Neutrophil (primary cell): ENCODE data around the gene TMEM151B.
"Not testable (repeated sequence)": the region's sequence is repeated elsewhere in the genome, so short reads cannot be mapped to it uniquely, and the experiment has no call there.

Source experiments
- H3K27ac ChIP-seq: fragments of 200-600 bp; sonication (generic); 2 replicates; pipeline ENCODE4 v1.5.1; 2016; ENCODE audit warnings: mild to moderate bottlenecking, moderate library complexity
- H3K27me3 ChIP-seq: fragments of 200-600 bp; sonication (generic); 2 replicates; pipeline ENCODE4 v1.6.0; 2016; ENCODE audit warnings: mild to moderate bottlenecking
- H3K36me3 ChIP-seq: fragments of 200-600 bp; sonication (generic); 2 replicates; pipeline ENCODE4 v1.5.1; 2017
- H3K4me1 ChIP-seq, 2 experiments: fragments of 200-600 bp in 1 of 2; sonication (generic) in 1 of 2; 1 replicate in 1 of 2; 2 replicates in 1 of 2; pipeline versions ENCODE4 v1.5.1 to v1.6.1; 2013 to 2016; ENCODE audit warnings: low read depth in 1 of 2, low read length in 1 of 2, mild to moderate bottlenecking in 1 of 2, moderate library complexity in 1 of 2; ENCODE audit not compliant: control insufficient read depth in 1 of 2, insufficient read depth in 1 of 2
- H3K4me3 ChIP-seq, 2 experiments: fragments of 200-600 bp in 1 of 2; sonication (generic) in 1 of 2; 1 replicate in 1 of 2; 2 replicates in 1 of 2; pipeline ENCODE4 v1.5.1; 2013 to 2016; ENCODE audit warnings: low read depth in 1 of 2, low read length in 1 of 2, mild to moderate bottlenecking in 1 of 2, moderate library complexity in 1 of 2
- H3K9me3 ChIP-seq: fragments of 200-600 bp; sonication (generic); 2 replicates; pipeline ENCODE4 v1.5.1; 2016
- CTCF ChIP-seq: fragments of 200-600 bp; sonication (generic); IDR thresholded peaks from 2 replicates; pipeline ENCODE4 v1.5.1; 2016; ENCODE audit warnings: antibody characterized with exemption

The TMEM151B gene

GRCh38 chr6:44321210-44321609 is 51.0 kb downstream of the TMEM151B start:
- Histone ChIP-seq H3K9me3 (no peaks in the 10 kb centered on the region), H3K27me3 (peaks cover 13% of the 10 kb centered on the region), H3K4me3 (no peak overlapping the region), H3K27ac (peak overlapping the region; percentile 9), H3K36me3 (no peaks in the 10 kb centered on the region), H3K4me1 (peaks cover 17 to 22% of the 10 kb centered on the region in 2 experiments)
- TF ChIP-seq CTCF = no peak

GRCh38 chr6:44327096-44327495 is 56.8 kb downstream of the TMEM151B start:
- Histone ChIP-seq H3K27ac (no peak overlapping the region), H3K9me3 (no peaks in the 10 kb centered on the region), H3K4me3 (no peak overlapping the region), H3K36me3 (no peaks in the 10 kb centered on the region), H3K4me1 (no peaks in the 10 kb centered on the region), H3K27me3 (peaks cover 41% of the 10 kb centered on the region)
- TF ChIP-seq CTCF = no peak

GRCh38 chr6:44327760-44328159 is 57.5 kb downstream of the TMEM151B start:
- H3K9me3 ChIP-seq = no peaks in the 10 kb centered on the region
- no peak overlapping the region for H3K4me3 ChIP-seq
- H3K4me1 ChIP-seq = peaks cover 3 to 5% of the 10 kb centered on the region in 2 experiments
- no peaks in the 10 kb centered on the region for H3K36me3 ChIP-seq
- TF ChIP-seq CTCF = no peak
- peaks cover 41% of the 10 kb centered on the region for H3K27me3 ChIP-seq
- H3K27ac ChIP-seq = no peak overlapping the region

GRCh38 chr6:44328203-44328602 is 58.0 kb downstream of the TMEM151B start:
- not testable (repeated sequence) for H3K4me3 ChIP-seq, H3K27ac ChIP-seq, H3K9me3 ChIP-seq, H3K4me1 ChIP-seq, H3K36me3 ChIP-seq
- H3K27me3 ChIP-seq = peaks cover 41% of the 10 kb centered on the region

- Histone ChIP-seq H3K9me3 (no peaks in the 10 kb centered on the region), H3K27me3 (peaks cover 41% of the 10 kb centered on the region), H3K4me1 (peaks cover 23 to 25% of the 10 kb centered on the region in 2 experiments), H3K4me3 (no peak overlapping the region), H3K27ac (no peak overlapping the region), H3K36me3 (no peaks in the 10 kb centered on the region)
- no peak for TF ChIP-seq CTCF
Observed at GRCh38 chr6:44329858-44330257, 59.6 kb downstream of the TMEM151B start.

DNA sequence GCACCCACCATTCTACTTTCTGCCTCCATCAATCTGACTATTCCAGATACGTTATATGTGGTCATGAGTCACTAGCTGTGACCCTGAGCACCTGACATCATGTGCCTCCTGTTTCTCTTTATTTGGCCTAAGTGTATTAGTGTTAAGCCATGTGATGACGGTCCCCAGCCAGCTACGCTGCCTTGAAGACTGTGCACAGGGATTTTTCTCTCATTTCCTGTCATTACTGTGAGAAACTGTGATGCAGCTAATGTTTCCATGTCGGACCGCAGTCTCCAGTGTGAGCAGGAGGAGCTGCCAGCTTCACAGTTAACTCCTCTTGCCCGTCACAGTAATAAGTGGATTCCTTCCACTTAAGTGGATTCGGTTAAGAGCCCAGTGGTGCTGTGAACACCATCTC is 62.3 kb downstream of the TMEM151B start:
- H3K27ac ChIP-seq = peak overlapping the region; percentile 84
- no peak for TF ChIP-seq CTCF
- peaks cover 23 to 25% of the 10 kb centered on the region in 2 experiments for H3K4me1 ChIP-seq
- H3K36me3 ChIP-seq = no peaks in the 10 kb centered on the region
- no peaks in the 10 kb centered on the region for H3K9me3 ChIP-seq
- peaks cover 29% of the 10 kb centered on the region for H3K27me3 ChIP-seq
- no peak overlapping the region for H3K4me3 ChIP-seq
